Nephron progenitor cell (in vitro differentiated cells): ENCODE results near the gene COA1.
"Not testable (repeated sequence)": the region's sequence is repeated elsewhere in the genome, so short reads cannot be mapped to it uniquely, and the experiment has no call there.

ENCODE experiments used
- DNase-seq: peaks from one replicate; pipeline ENCODE4 v3.0.0; 2021
- H3K27ac Mint-ChIP-seq: 2 replicates; pipeline ENCODE4 v1.8.0; 2021; ENCODE audit warnings: mild to moderate bottlenecking, moderate library complexity, mixed read lengths
- H3K27me3 Mint-ChIP-seq: 2 replicates; pipeline ENCODE4 v1.8.0; 2021; ENCODE audit warnings: mild to moderate bottlenecking, low read depth, mixed read lengths; ENCODE audit not compliant: poor library complexity
- H3K36me3 Mint-ChIP-seq: 2 replicates; pipeline ENCODE4 v1.8.0; 2021; ENCODE audit warnings: low read depth, mixed read lengths
- H3K4me1 Mint-ChIP-seq: 2 replicates; pipeline ENCODE4 v1.8.0; 2021; ENCODE audit warnings: mixed read lengths
- H3K4me3 Mint-ChIP-seq: 2 replicates; pipeline ENCODE4 v1.8.0; 2021; ENCODE audit warnings: mild to moderate bottlenecking, moderate library complexity, mixed read lengths
- H3K9me3 Mint-ChIP-seq: 2 replicates; pipeline ENCODE4 v1.8.0; 2021; ENCODE audit warnings: mild to moderate bottlenecking, moderate library complexity, mixed read lengths
- TF ChIP-seq, protein P1 (sequence below): fragments of 200-600 bp; sonication (generic); IDR thresholded peaks from 2 replicates; pipeline ENCODE4 v1.5.0; 2021; ENCODE audit warnings: antibody characterized with exemption

Gene COA1

GRCh38 chr7:43735403-43735801 is 6.1 kb upstream of the COA1 start:
- Mint-ChIP-seq H3K4me1 (peaks cover 40% of the 10 kb centered on the region), H3K36me3 (no peaks in the 10 kb centered on the region), H3K9me3 (no peaks in the 10 kb centered on the region), H3K27me3 (peaks cover 2% of the 10 kb centered on the region), H3K27ac (no peak overlapping the region), H3K4me3 (no peak overlapping the region)
- TF ChIP-seq, protein P1, sequence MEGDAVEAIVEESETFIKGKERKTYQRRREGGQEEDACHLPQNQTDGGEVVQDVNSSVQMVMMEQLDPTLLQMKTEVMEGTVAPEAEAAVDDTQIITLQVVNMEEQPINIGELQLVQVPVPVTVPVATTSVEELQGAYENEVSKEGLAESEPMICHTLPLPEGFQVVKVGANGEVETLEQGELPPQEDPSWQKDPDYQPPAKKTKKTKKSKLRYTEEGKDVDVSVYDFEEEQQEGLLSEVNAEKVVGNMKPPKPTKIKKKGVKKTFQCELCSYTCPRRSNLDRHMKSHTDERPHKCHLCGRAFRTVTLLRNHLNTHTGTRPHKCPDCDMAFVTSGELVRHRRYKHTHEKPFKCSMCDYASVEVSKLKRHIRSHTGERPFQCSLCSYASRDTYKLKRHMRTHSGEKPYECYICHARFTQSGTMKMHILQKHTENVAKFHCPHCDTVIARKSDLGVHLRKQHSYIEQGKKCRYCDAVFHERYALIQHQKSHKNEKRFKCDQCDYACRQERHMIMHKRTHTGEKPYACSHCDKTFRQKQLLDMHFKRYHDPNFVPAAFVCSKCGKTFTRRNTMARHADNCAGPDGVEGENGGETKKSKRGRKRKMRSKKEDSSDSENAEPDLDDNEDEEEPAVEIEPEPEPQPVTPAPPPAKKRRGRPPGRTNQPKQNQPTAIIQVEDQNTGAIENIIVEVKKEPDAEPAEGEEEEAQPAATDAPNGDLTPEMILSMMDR, result no peak
- no peak for DNase-seq

GRCh38 chr7:43734575-43735332 is 5.4 kb upstream of the COA1 start:
- H3K4me3 Mint-ChIP-seq, result peak overlapping the region; percentile 66
- not testable (repeated sequence) for H3K36me3 Mint-ChIP-seq, H3K27me3 Mint-ChIP-seq, H3K9me3 Mint-ChIP-seq
- H3K27ac Mint-ChIP-seq, result peak overlapping the region; percentile 94
- peak; percentile 15 for DNase-seq
- peaks cover 46% of the 10 kb centered on the region for H3K4me1 Mint-ChIP-seq

DNA sequence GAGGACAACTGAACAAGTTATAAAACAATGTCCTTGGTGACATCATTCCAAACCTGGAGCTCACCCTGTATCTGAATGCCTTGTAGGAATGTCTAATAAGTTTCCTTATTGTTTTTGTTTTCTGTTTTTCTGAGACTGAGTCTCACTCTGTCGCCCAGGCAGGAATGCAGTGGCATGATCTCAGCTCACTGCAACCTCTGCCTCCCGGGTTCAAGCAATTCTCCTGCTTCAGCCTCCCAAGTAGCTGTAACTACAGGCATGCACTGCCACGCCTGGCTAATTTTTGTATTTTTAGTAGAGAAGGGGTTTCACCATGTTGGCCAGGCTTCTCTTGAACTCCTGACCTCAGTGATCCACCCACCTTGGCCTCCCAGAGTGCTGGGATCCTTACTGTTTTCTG is 2.2 kb upstream of the COA1 start:
- H3K27ac Mint-ChIP-seq, H3K27me3 Mint-ChIP-seq, DNase-seq: not testable (repeated sequence)
- H3K36me3 Mint-ChIP-seq, result peaks cover 13% of the 10 kb centered on the region
- H3K4me1 Mint-ChIP-seq, result peaks cover 69% of the 10 kb centered on the region
- peaks cover 10% of the 10 kb centered on the region for H3K9me3 Mint-ChIP-seq
- H3K4me3 Mint-ChIP-seq, result peak overlapping the region; percentile 8

DNA sequence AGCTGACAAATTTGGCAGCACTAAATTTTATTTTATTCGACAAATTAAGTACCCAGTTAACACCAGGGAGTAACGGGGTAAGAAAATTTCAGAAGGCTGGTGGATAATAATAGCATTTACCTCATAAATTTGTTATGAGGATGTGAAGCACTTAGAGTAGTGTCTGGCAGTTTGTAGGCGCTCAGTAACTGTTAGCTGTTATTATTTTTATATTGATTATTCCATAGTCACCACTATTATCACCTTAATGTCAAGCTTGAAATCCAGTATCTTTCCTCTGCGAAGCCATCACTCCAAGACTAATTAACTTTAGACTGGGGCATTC is 563 bp upstream of the COA1 start:
- Mint-ChIP-seq H3K36me3 (peaks cover 29% of the 10 kb centered on the region), H3K9me3 (peaks cover 14% of the 10 kb centered on the region), H3K4me1 (peaks cover 69% of the 10 kb centered on the region), H3K4me3 (peak overlapping the region; percentile 92), H3K27ac (peak overlapping the region; percentile 92), H3K27me3 (no peaks in the 10 kb centered on the region)
- no peak for DNase-seq
- TF ChIP-seq, protein P1, result no peak

- Mint-ChIP-seq H3K4me1 (peaks cover 54% of the 10 kb centered on the region), H3K4me3 (peak overlapping the region; percentile 74), H3K36me3 (peaks cover 48% of the 10 kb centered on the region), H3K27me3 (no peaks in the 10 kb centered on the region), H3K27ac (peak overlapping the region; percentile 6), H3K9me3 (peaks cover 16% of the 10 kb centered on the region)
- TF ChIP-seq, protein P1, result no peak
- DNase-seq, result no peak
Observed at GRCh38 chr7:43727494-43727893, 1.8 kb downstream of the COA1 start.

- Mint-ChIP-seq H3K36me3 (peaks cover 48% of the 10 kb centered on the region), H3K4me1 (peaks cover 50% of the 10 kb centered on the region), H3K27me3 (no peaks in the 10 kb centered on the region), H3K27ac (no peak overlapping the region), H3K4me3 (peak overlapping the region; percentile 74), H3K9me3 (peaks cover 16% of the 10 kb centered on the region)
- DNase-seq, result no peak
- TF ChIP-seq, protein P1, result no peak
Observed at GRCh38 chr7:43727003-43727402, 2.3 kb downstream of the COA1 start.

GRCh38 chr7:43726466-43726865 is 2.9 kb downstream of the COA1 start:
- H3K27ac Mint-ChIP-seq, result no peak overlapping the region

More at GRCh38 chr7:43726466-43726865, 2.9 kb downstream of the COA1 start:
- Mint-ChIP-seq H3K27me3 (no peaks in the 10 kb centered on the region), H3K4me1 (peaks cover 45% of the 10 kb centered on the region), H3K36me3 (peaks cover 48% of the 10 kb centered on the region), H3K4me3 (peak overlapping the region; percentile 19), H3K9me3 (peaks cover 16% of the 10 kb centered on the region)
- no peak for DNase-seq
- TF ChIP-seq, protein P1, result no peak
